ENCODE measurements around the gene OLFML2B.
A peak's percentile ranks its signal among the peaks of the same experiment; 100 is the strongest.
"Not testable (repeated sequence)": the region's sequence is repeated elsewhere in the genome, so short reads cannot be mapped to it uniquely, and the experiment has no call there.

The OLFML2B gene

DNA sequence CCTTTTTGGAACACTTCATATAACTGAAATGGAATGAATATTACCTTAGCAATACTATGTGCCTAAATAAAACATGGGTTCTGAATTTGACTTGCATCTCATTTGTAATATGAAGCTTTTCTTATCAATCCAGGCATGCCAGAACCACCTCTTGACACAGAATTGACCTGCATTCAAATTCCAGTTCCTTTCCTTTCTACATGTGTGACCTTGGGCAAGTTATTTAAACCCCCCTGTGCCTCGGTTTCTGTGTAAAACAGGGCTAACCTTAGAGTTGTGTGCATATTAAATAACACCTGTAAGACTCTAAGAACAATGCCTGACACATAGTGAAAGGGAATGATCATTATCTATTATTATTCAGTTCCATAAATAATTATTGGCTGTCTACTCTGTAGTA, 43.8 kb upstream of the OLFML2B start:
- TF ChIP-seq, protein P1, sequence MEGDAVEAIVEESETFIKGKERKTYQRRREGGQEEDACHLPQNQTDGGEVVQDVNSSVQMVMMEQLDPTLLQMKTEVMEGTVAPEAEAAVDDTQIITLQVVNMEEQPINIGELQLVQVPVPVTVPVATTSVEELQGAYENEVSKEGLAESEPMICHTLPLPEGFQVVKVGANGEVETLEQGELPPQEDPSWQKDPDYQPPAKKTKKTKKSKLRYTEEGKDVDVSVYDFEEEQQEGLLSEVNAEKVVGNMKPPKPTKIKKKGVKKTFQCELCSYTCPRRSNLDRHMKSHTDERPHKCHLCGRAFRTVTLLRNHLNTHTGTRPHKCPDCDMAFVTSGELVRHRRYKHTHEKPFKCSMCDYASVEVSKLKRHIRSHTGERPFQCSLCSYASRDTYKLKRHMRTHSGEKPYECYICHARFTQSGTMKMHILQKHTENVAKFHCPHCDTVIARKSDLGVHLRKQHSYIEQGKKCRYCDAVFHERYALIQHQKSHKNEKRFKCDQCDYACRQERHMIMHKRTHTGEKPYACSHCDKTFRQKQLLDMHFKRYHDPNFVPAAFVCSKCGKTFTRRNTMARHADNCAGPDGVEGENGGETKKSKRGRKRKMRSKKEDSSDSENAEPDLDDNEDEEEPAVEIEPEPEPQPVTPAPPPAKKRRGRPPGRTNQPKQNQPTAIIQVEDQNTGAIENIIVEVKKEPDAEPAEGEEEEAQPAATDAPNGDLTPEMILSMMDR (IDR thresholded peaks at IDR 0.05; ENCODE audit: low read length, missing control alignments), result no peak
- no peak for DNase-seq (ENCODE audit: low read depth)
- no peak overlapping the region for H3K4me3 ChIP-seq (replicated peaks; ENCODE audit: low read depth, low read length)

DNA sequence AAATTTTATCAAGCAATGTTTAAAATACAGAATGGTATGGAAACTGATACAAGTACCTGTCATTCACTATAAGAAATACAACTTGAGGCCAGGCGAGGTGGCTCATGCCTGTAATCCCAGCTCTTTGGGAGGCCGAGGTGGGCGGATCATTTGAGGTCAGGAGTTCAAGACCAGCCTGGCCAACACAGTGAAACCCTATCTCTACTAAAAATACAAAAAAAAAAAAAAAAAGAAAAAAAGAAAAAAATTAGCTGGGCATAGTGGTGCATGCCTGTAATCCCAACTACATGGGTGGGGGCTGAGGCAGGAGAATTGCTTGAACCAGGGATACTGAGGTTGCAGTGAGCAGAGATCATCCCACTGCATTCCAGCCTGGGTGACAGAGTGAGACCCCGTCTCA, 43.2 kb upstream of the OLFML2B start:
- not testable (repeated sequence) for DNase-seq (ENCODE audit: low read depth)

DNA sequence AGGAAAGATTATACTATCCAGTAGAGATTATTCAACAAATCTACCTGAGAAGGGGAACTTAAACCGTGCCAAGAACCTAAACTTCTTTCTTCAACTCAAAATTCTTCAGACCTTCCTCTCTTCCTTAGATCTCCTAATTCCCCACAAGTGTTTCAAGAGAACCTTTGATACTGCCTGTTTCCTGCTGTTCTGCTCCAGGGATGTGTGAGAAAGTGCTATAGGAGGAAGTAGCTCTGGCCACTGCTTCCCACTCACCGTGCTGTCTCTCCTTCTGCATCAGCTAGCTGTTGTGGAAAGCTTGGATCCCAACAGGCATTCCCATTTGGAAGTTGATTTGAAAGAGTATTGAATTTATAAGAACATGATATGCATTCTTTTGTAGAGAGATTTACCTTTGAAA, 41.3 kb upstream of the OLFML2B start:
- TF ChIP-seq, protein P1 (IDR thresholded peaks at IDR 0.05; ENCODE audit: low read length, missing control alignments), result no peak
- no peak for DNase-seq (ENCODE audit: low read depth)
- no peak overlapping the region for H3K4me3 ChIP-seq (replicated peaks; ENCODE audit: low read depth, low read length)

More for the DNA sequence above, 43.2 kb upstream of the OLFML2B start:
- H3K4me3 ChIP-seq (replicated peaks; ENCODE audit: low read depth, low read length), result not testable (repeated sequence)

DNA sequence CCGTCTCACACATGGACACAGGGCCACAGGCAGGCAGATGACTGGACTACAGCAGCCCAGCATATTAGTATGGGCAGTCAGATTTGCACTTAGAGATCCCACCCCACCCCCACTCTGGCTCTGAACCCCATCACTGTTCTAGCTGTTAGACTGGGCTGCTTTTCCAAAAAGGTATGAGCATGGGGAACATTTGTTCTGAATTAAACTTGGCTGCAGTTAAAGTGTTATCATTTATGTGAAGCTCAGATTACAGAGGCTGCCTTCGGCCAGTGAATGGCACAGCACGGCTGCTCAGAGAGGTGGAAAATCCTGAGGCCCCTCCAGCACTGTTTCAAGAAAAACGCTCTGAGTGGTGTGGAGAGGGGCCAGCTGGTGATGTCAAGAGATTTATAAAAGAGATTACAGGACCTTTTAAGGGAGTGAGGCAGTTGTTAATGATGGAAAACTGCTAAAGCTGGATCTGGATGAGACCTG, 38.9 kb upstream of the OLFML2B start:
- TF ChIP-seq, protein P1 (IDR thresholded peaks at IDR 0.05; ENCODE audit: low read length, missing control alignments), result no peak
- H3K4me3 ChIP-seq (replicated peaks; ENCODE audit: low read depth, low read length), result no peak overlapping the region
- DNase-seq (ENCODE audit: low read depth), result peak; percentile 23

DNA sequence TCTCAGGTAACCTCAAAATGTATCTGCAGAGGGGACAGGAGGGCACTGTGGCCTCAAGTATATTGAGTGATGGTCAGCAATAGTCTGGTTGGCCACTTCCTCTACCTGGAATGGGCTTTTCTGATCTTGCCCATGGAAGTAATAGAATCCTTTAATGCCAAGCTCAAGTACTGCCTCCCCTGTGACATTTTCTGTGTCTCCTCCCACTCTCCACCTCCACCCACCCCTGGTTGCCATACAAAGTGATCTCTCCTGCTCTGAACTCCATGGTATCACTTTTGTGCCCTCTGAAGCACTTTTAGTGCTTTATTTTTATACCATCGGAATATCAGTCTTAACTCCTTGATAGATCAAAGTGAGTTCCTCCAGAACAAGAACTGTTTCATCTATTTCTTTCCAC, 36.6 kb upstream of the OLFML2B start:
- no peak for DNase-seq (ENCODE audit: low read depth)
- TF ChIP-seq, protein P1 (IDR thresholded peaks at IDR 0.05; ENCODE audit: low read length, missing control alignments), result no peak
- no peak overlapping the region for H3K4me3 ChIP-seq (replicated peaks; ENCODE audit: low read depth, low read length)

DNA sequence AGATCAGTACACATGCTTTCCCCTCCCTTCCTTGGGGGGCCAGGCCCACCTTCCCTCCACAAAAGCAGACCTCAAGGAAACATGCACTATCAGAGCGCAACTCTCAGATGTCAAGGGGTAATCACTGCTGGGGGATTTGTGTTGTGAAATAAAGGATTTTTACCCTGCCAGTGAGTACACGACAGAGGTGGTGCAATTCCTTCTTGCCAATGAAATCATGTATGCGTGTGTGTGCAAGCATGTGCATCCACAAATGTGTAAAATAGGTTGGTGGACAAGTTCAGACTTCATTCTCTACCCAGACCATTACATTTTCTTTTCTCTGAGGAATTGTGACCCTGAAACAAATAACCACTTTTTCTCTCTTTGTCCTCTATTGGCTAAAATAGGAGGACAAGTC, 36.1 kb upstream of the OLFML2B start:
- H3K4me3 ChIP-seq (replicated peaks; ENCODE audit: low read depth, low read length), result no peak overlapping the region
- TF ChIP-seq, protein P1 (IDR thresholded peaks at IDR 0.05; ENCODE audit: low read length, missing control alignments), result no peak
- no peak for DNase-seq (ENCODE audit: low read depth)

DNA sequence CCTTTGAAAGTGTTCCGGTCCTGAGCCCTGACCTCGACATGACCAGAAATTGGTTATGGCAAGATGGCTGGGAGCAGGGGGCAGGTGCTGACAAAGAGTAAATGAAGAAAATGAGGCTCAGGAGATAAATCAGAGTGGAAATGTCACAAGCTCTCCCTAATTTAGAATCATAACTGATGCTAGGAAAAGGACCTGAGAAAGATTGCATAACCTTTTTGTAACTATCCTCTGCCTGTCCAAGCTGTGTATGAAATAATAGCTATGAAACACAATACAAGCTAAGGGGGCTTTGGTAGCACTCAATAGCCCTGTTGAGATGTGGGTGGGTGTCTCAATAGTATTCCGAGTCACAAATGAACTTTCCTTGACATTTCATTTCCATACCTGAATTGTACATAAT, 32.9 kb upstream of the OLFML2B start:
- TF ChIP-seq, protein P1 (IDR thresholded peaks at IDR 0.05; ENCODE audit: low read length, missing control alignments), result no peak
- DNase-seq (ENCODE audit: low read depth), result no peak
- H3K4me3 ChIP-seq (replicated peaks; ENCODE audit: low read depth, low read length), result no peak overlapping the region

Data from fibroblast of pulmonary artery (primary cell).